Muscle of back (tissue), 11 donors: ENCODE results near the gene GHRH. TPM values are rescaled to one million over a fixed set of nuclear protein-coding genes. Genes with fewer than 3 reads are reported as not detected.

Source experiments
- DNase-seq, 3 donors: peaks; one replicate each; pipeline versions ENCODE4 v3.0.0 to v3.0.0-alpha.2; 2013
- polyA plus RNA-seq, 10 donors: library from polyadenylated mRNA; unstranded; fragments of 120-200 nt; gene quantifications; one replicate each; pipeline ENCODE4 v1.2.1, GENCODE V29; 2013; ENCODE audit not compliant: insufficient read length in 10 of 10

Gene GHRH
- polyA plus RNA-seq, 10 donors: not detected

DNA sequence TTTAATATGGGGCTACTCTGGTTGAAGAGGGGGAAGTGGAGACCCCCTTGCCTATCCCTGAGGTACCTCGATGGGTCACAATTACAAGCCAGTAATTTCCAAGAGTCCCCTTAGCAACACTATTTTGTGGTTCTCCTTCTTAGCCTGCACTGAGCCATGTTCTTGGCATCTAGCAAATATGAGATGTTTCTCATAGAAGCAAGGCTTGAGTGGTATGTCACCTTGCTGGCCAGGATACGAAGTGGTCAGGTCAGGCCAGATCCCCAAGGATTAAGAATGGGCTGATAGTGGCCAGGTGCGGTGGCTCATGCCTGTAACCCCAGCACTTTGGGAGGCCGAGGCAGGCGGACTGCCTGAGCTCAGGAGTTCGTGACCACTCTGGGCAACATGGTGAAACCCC lies 2.1 kb upstream of the GHRH start:
- no peak for DNase-seq

DNA sequence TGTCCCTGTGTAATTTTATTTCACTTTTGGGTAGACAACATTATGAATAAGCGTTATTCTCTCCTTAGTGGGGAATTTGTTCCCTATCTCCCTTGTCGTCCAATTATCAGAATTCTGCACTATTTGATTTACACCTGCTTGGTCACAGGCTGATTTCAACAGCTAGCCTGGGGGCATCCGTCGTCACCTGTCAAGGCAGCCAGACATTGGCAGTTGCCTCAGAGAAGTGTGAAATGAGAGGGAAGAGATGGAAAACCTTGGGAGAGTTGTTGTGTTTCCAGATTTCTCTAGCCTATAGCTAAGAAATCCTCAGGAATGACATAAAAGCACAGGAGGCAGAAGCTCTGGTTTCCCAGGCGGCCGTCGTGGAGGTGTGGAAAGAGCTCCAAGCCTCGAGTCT lies 891 bp upstream of the GHRH start:
- DNase-seq: no peak

DNA sequence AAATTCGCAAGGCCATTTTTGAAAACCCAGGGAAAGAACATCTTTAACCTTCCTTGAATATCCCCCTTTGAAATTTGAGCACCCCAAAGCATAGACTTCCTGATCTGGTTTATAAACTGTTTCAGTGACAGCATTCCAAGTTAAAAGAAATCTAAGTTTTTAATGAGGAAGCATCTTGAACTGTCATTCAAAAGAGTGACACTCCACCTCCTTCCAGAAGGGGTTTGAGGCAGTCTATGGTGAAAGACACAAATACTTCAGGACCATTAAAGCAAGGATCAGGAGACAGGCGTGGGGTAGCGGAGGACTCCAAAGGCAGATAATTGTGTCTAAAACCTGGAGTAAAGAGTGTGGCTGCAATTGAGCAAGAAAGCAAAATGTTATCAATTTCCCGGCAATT lies 691 bp downstream of the GHRH start:
- DNase-seq: no peak

DNA sequence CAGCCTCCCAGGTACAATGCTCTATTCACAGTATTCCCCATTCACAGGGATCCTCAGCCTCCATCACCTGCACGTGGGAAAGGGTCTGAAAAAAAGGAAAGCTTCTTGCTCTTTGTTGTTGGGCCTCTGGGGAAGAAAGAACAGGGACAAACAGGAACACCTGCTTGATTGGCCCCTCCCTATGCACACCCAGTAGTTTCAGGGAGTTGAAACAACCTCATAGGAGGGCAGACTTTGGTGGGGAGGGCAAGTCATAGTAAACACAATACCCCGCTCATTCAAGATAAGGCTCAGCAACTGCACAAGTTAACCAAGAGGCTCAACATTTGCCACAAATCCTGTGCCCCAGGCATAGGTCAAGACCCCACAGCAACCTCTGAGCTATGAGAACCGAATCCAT lies 1.7 kb downstream of the GHRH start:
- no peak for DNase-seq

DNA sequence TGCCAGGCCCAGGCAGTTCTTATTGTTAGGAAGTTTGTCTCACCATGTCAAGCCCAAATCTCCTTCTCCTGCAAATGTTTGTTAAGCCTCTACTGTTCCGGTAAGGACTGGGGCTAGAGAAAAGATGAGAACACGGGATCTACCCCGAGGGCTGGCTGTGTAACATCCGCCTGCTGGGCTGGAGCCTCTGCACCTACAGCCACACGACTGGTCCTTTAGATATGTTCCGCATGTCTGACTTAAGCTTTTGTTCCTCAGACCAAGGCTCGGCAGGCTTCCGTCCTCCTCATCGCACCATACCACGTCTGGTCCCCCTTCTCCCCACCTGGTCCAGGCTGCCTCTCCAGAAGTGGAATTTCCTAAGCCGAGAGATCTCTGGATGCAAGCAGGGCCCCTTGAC lies 2.6 kb downstream of the GHRH start:
- DNase-seq: no peak

DNA sequence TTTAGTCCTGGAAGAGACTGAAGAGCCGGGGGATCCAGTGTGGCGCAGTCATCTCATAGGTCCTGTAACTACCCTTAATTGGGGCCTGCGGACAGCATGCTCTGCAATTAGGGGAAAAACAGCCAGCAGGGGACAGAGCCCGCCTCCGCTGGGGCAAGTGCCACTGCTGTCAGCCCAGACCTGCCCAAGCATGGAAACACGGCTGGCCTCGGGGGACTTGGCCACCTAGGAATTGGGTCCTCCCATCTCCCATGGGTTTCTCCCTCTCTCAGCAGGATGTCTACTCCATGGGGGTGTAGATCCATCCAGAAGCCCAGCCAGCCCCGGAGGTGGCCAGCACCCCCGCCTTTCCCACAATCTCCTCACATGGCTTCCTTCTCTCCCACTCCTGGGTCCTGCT lies 3.6 kb downstream of the GHRH start:
- no peak for DNase-seq

DNA sequence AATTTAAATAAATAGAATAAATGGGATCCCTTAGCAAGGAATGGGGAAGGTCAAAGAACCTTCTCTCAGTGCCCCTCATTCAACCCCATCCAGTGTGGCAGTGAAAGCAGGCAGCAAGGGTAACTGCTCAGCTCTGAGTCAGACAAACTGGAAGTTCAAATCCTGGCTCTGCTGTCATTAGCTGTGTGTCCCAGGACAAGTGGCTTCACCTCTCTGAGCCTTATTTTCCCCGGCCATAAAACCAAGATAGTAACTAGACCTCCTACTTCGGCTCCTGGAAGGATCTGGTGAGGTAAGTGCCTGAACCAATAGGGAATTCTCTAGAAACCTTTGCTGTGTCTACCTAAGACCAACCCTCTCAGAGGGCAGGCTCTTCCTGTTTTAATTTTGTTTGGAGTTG lies 4.1 kb downstream of the GHRH start:
- no peak for DNase-seq

DNA sequence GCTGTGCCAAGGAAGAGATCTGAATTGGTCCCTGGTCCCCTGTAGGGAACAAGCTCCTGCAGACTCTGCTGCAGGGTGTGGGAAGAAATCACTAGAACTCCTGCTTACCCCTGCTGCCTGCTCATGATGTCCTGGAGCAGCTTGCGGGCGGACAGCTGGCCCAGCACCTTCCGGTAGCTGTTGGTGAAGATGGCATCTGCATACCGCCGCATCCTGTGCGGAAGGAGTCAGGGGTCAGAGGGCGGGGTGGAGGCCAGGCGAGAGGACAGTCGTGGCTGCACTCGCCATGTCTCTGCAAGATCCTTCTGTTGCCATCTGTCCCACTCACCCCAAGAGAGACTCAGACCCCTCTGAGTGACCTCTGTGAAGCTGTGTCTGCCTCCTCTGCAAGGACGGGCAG lies 5.3 kb downstream of the GHRH start:
- DNase-seq: no peak

DNA sequence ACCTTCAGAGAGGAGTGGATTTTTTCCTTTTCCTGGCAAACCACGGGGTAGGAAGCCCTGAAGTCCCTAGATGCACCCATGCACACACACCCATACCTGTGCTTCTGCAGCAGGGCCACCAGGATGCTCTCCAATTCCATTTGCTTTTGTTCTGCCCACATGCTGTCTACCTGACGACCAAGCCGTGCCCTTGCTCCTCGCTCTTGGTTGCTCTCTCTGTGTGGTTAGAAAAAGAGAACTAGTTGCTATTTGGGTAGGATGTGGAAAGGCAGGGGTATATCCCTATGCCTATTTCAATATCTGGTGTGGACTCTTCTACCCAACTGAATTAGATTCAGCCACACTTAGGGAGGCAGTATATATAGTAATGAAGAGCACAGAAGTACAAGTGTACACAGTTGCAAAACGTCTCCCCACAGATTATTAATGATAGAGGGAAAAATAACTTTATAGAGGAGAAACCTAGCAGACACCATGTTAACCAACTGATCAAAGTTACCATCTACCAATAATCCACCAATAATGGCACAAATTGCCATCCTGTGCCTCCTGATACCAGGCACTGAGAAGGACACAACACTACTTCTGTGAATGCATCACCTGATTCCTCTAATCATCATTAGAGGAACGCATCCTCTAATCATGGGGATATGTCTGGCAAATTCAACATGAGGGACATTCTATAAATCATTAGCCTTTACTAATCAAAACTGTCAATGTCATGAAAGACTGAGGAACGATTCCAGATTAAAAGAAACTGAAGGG lies 7.3 kb downstream of the GHRH start:
- no peak for DNase-seq

DNA sequence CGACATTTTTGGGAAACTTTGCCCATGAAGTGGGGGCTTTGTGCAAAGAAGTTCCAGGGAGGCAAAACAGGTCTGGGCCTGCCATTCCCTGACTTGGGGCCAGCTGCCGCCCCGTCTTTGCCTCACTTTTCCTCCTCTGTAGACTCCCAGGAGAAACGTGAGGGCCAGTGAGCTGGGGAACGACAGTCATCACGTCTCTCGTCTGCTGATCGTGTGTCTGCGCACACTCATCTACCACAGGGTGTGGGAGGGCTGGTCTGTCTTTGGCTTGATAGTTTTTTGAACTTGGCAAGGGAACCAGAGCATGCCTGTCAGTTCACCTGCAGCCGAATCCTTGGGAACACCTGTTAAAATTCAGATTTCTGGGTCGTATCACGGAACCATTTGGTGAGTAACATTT lies 8.5 kb downstream of the GHRH start:
- no peak for DNase-seq

DNA sequence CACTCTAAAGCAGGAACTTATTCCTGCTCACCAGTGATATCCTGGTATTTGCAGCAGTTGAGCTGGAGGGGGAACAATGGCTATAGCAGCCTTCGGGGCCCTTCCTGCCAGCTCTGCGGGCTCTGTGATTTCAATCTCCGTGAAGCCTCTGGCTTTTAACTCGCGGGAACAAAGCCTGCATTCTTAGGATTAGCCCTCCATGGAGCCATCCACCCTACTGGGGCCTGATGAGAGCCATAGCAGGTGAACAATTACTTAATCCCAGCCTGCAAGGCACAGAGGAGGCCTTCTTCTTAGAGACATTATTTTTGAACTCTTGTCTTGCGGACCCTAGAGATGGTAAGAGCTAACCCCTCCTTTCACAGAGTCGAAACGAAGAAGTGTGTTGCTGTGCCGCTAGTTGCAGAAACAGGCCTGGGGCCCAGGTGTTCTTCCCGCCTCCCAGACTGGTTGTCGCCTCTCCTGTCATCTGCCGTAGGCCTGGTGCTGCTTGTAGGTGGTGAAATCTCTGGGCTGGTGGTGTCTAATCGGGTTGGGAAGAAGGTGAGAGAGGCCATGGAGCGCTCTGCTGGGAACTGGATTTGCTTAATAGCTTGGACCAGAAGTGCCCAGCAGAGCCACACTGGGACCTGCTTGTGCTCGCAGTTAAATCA lies 9.7 kb downstream of the GHRH start:
- no peak for DNase-seq

DNA sequence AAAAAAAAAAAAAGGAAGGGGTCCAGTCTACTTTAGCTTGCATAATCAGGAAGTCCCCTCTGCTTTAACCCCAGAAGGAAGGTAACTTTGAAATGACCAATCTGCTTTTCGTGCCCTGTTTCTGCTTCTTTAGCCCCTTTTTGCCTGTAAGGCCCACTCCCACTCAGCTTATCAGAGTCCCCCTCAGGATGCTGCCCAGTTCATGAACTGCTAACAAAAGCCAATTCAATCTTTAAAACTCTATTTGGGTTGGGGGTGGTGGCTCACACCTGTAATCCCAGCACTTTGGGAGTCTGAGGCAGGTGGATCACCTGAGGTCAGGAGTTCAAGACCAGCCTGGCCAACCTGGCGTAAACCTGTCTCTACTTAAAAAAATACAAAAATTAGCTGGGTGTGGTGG lies 12.3 kb downstream of the GHRH start:
- no peak for DNase-seq

DNA sequence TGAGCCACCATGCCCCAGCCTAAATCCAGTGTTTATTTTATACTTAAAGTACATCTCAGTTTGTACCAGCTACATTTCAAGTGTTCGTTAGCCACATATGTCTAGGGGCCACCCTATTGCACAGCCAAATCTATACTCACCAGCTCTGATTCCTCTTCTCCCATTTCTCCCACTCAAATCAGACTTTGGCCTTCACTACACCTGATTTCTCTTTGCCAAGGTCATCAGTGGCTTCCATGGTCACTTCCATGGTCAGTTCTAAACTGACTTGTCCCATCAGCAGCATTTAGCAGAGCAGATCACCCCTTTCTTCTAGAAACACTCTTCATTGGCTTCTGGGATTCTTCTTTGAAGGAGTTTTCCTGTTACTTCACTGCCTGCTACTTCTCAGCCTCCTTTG lies 14.1 kb downstream of the GHRH start:
- no peak for DNase-seq

DNA sequence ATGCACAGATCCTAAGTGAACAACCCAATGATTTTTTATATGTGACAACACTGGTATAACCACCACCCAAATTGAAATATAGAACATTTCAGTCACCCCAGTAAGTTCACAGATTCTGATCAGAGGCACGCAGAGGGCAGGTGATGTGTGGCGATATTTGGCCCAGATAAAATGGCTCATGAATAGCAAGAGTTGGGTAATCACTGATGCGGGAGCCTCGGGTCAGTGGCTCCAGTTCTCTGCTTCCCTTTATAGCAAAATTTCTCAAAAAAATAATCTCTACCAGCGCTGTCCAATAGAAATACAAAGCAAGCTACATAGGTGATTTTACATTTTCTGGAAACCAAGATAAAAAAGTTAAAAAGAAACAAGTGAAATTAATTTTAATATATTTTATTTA lies 14.9 kb downstream of the GHRH start:
- DNase-seq: no peak

DNA sequence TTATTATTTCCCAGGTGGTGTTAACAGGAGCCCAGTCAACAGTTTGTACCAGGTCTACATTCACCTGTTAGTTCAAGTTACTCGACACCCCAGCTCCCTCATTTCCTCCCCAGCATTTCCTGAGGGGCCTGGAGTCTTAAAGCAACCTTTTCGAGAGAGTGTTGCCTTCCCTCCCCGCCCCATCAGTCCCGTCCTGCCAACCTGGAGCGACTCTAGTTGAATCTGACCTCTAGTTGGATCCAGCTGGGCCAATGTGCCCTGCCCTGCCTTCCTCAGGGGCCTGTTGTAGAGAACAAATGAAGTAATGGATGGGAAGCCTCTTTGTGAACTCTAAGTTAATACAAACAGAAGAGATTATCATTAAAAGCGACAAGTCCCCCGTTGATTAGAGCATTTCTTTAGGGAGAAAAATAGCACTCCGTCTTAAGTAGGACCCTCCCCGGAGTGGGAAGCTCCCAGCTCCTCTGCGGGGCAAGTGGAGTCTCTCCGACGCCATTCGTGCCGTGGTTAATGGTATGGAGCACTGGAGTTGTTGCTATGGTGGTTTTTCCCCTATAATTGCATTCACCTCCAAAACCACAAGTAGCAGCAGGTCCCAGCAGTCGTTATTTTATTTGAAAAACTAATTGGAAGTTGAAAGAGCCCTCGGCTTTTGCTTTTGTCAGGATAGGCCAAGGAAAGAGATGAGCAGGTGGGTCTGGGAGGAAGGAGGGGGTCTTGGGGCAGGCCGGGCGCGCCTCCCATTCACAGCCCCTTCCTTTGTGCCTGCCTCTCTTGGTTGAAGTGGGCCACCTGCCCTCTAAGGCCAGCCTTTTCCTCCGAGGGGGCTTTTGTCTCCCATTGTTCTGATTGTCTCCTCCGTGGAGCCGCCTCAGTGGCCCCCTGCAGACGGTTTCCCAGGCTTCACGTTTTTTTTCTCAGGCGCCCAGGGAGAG lies 16.1 kb downstream of the GHRH start:
- DNase-seq: no peak

DNA sequence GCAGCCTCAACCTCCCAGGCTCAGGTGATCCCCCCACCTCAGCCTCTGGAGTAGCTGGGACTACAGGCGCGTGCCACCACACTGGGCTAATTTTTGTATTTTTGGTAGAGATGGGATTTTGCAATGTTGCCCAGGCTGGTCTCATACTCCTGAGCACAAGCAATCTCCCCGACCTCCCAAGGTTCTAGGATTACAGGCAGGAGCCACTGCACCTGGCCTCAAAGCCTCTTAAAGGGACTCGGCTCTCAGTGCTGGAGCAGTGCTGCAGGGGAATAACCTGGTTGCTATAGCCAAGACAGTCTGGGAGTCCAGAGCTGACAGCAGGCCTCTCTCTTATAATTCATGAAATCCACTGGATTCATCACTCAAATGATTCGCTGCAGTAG lies 17.0 kb downstream of the GHRH start:
- DNase-seq: no peak

DNA sequence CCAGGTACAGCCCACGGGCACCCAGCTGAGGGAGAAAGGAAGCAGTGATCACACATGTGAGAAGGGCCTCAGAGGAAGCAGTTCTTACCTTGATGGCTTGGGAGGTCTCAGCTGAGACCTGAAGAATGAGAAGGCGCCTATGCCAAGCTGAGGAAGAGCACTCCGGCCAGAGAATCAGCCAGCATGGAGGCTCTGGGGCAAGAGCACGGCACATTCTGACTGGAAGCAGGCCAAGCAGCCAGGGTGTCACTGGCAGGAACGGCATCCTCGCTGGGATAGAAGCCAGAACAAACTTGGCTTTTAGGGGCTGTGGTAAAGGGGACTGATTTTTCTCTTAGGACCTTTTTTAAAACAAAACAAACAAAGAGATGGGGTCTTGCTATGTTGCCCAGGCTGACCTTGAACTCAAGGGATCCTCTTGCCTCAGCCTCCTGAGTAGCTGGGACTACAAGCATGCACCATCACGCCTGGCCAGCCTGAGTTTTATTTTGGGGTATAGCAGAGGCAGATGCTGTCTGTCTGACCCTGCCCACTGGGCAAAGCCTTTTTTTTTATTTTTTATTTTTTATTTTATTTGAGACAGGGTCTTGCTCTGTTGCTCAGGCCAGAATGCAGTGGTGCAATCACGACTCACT lies 17.6 kb downstream of the GHRH start:
- DNase-seq: no peak

DNA sequence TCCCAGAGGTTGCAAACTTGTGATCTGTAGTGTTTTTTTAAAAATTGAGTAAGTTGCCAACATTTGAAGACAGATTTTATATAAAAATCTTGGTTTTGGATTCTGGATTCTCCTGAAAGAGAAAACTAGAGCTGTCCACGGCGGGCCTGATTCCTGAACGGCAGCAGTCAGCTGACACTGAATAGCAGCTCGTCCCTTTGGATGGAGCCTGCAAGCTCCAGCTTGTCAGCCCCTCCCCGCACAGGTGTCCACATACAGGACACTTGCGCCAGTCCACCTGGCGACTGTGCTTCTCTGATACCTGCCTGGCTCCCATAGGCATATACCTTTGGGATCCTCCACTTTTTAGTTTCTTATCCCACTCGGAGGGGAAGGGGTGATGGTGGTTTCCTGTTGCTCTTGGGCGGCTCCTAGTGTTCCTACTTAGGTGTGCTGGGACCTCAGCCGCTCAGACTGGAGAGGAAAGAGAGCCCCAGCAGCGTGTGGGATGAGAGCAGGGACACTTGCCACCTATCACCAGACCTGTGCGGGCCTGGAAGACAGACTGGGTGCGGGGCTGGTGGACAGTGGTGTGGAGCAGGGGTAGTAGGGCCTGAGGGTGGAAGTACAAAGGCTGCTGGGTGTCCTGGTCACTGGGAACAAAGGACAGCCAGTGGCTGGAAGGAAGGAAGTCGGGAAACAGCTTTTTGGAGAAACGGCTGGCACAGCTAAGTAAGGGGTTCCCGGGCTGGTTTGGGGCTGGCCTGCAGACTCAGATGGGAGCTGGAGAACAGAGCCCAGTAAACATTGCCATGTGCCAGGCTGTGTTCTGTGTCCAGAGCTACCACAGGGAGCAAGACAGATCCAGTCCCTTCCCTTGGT lies 18.3 kb downstream of the GHRH start:
- DNase-seq: no peak

DNA sequence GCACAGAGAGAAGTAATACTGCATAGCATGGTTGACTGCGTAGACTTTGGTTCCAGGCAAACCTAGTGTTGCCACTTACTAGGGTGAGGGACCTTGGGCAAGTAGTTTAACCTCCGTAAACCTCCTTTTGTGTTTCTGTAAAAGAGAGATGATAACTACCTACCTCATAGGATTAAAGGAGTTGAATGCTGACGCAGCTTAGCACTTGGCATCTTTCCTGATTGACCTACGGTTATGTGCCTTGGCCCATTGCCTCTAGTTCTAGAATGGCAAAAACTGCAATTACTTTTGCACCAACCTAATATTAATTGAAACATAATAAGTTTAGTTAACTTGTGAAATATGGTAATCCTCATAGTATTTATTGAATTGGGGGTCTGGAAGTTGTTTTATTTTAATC lies 19.1 kb downstream of the GHRH start:
- no peak for DNase-seq

DNA sequence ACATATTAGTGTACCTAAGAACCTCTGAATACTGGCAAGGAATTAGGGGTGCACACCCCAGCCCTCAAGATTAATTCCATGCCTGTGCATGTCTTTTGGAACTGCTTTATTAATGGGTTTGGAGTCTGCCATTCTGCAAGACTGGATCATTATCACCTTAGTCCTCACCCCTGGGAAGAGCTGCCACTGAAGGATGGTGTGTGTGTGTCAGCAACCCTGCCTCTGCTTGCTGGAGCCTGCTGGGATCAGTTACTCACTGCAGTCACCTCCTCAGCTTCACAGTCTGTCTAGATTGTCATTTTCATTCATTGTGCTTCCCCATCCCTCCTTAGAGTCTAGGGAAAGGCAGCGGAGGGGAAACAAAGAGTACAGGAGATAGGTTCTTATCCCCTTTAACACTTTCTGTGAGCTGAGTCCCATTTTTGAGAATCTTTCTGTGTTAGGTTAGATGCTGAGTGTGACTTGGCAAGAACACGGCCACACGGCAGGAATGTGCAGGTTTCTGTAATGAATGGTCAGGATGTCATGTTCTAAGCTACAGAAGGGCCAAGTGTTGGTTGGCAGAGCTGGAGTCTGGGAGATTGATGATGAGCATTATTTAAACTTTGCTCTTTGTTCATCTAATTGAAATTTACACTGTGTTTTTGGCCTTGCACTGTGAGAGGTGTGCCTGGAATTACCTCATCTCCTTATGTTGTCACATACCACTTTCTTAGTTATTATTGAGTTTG lies 21.1 kb downstream of the GHRH start:
- no peak for DNase-seq
